ENCODE data around the gene PTRH1.
A peak's percentile ranks its signal among the peaks of the same experiment; 100 is the strongest.
"Not testable (repeated sequence)": the region's sequence is repeated elsewhere in the genome, so short reads cannot be mapped to it uniquely, and the experiment has no call there.

Gene PTRH1

GRCh38 chr9:127715470-127716337 is at the start of gene PTRH1, which contains the start of gene TTC16:
TSS of gene PTRH1 (minus strand) at chr9:127715663. CDS start at chr9:127715639, 24 bp downstream.
TSS of gene TTC16 (plus strand) at chr9:127716079. CDS start at chr9:127716146, 67 bp downstream.
- DNase-seq: peak; percentile 97 to 99
- TF ChIP-seq GATA1 (IDR thresholded peaks at IDR 0.05; ENCODE audit: low read depth, low read length) (no peak), POLR2A (IDR thresholded peaks at IDR 0.05; ENCODE audit: low read length) (peak; percentile 43)

GRCh38 chr9:127763918-127764384 is 48.5 kb upstream of the PTRH1 start:
- TF ChIP-seq POLR2A (IDR thresholded peaks at IDR 0.05; ENCODE audit: low read length): no peak
- no peak for TF ChIP-seq GATA1 (IDR thresholded peaks at IDR 0.05; ENCODE audit: low read depth, low read length)
- peak; percentile 60 to 63 for DNase-seq

- DNase-seq: no peak
- TF ChIP-seq POLR2A (IDR thresholded peaks at IDR 0.05; ENCODE audit: low read length): no peak
- no peak for TF ChIP-seq GATA1 (IDR thresholded peaks at IDR 0.05; ENCODE audit: low read depth, low read length)
These were observed 46.7 kb upstream of the PTRH1 start for GRCh38 chr9:127762111-127762676.

- no peak for DNase-seq
- TF ChIP-seq GATA1 (IDR thresholded peaks at IDR 0.05; ENCODE audit: low read depth, low read length): no peak
- no peak for TF ChIP-seq POLR2A (IDR thresholded peaks at IDR 0.05; ENCODE audit: low read length)
These were observed 46.1 kb upstream of the PTRH1 start for GRCh38 chr9:127761491-127761956.

GRCh38 chr9:127761061-127761460 is 45.6 kb upstream of the PTRH1 start:
- TF ChIP-seq GATA1 (IDR thresholded peaks at IDR 0.05; ENCODE audit: low read depth, low read length) (no peak), POLR2A (IDR thresholded peaks at IDR 0.05; ENCODE audit: low read length) (no peak)

GRCh38 chr9:127758843-127759242 is 43.4 kb upstream of the PTRH1 start:
- TF ChIP-seq GATA1 (IDR thresholded peaks at IDR 0.05; ENCODE audit: low read depth, low read length): no peak
- no peak for TF ChIP-seq POLR2A (IDR thresholded peaks at IDR 0.05; ENCODE audit: low read length)
- DNase-seq: peak; percentile 48 to 73

More at GRCh38 chr9:127761061-127761460, 45.6 kb upstream of the PTRH1 start:
- DNase-seq: no peak

- DNase-seq: not testable (repeated sequence)
These were observed 41.3 kb upstream of the PTRH1 start for GRCh38 chr9:127756776-127757175.

GRCh38 chr9:127756233-127756632 is 40.8 kb upstream of the PTRH1 start:
- no peak for DNase-seq
- no peak for TF ChIP-seq POLR2A (IDR thresholded peaks at IDR 0.05; ENCODE audit: low read length)
- no peak for TF ChIP-seq GATA1 (IDR thresholded peaks at IDR 0.05; ENCODE audit: low read depth, low read length)

GRCh38 chr9:127755061-127756060 is 39.9 kb upstream of the PTRH1 start:
- TF ChIP-seq GATA1 (IDR thresholded peaks at IDR 0.05; ENCODE audit: low read depth, low read length): no peak
- no peak for TF ChIP-seq POLR2A (IDR thresholded peaks at IDR 0.05; ENCODE audit: low read length)
- no peak for DNase-seq

GRCh38 chr9:127754099-127755060 is 38.9 kb upstream of the PTRH1 start:
- DNase-seq: no peak
- TF ChIP-seq POLR2A (IDR thresholded peaks at IDR 0.05; ENCODE audit: low read length): no peak
- TF ChIP-seq GATA1 (IDR thresholded peaks at IDR 0.05; ENCODE audit: low read depth, low read length): no peak

GRCh38 chr9:127753622-127754021 is 38.2 kb upstream of the PTRH1 start:
- TF ChIP-seq GATA1 (IDR thresholded peaks at IDR 0.05; ENCODE audit: low read depth, low read length) (no peak), POLR2A (IDR thresholded peaks at IDR 0.05; ENCODE audit: low read length) (no peak)

GRCh38 chr9:127753148-127753547 is 37.7 kb upstream of the PTRH1 start:
- no peak for DNase-seq
- TF ChIP-seq POLR2A (IDR thresholded peaks at IDR 0.05; ENCODE audit: low read length): no peak

More at GRCh38 chr9:127753622-127754021, 38.2 kb upstream of the PTRH1 start:
- no peak for DNase-seq
